H9 (cell line): ENCODE results near the gene MYB. TPM values are rescaled to one million over a fixed set of nuclear protein-coding genes. Genes with fewer than 3 reads are reported as not detected.
A peak's percentile ranks its signal among the peaks of the same experiment; 100 is the strongest.

Experiments
- DNase-seq: peaks from one replicate; pipeline ENCODE4 v3.0.0-alpha.2; 2017
- H2AFZ ChIP-seq: one replicate; pipeline ENCODE4 v1.6.1; 2013; ENCODE audit warnings: mild to moderate bottlenecking, low read length, control low read depth, moderate library complexity
- H2AK5ac ChIP-seq: 2 replicates; pipeline ENCODE4 v1.6.1; 2013; ENCODE audit warnings: low read length, control low read depth, mixed read lengths; ENCODE audit not compliant: insufficient read length
- H2BK120ac ChIP-seq: one replicate; pipeline ENCODE4 v1.6.1; 2013; ENCODE audit warnings: low read depth, mild to moderate bottlenecking, low read length, control low read depth, inconsistent platforms; ENCODE audit not compliant: poor library complexity, severe bottlenecking
- H2BK12ac ChIP-seq: 2 replicates; pipeline ENCODE4 v1.6.1; 2013; ENCODE audit warnings: low read length, control low read depth, mixed read lengths, low read depth; ENCODE audit not compliant: insufficient read length
- H2BK15ac ChIP-seq: 2 replicates; pipeline ENCODE4 v1.6.1; 2013; ENCODE audit warnings: low read depth, low read length, control low read depth
- H2BK20ac ChIP-seq: one replicate; pipeline ENCODE4 v1.6.1; 2013; ENCODE audit warnings: low read depth, mild to moderate bottlenecking, low read length, control low read depth, inconsistent platforms; ENCODE audit not compliant: poor library complexity, severe bottlenecking
- H2BK5ac ChIP-seq: 2 replicates; pipeline ENCODE4 v1.6.1; 2013; ENCODE audit warnings: low read length, control low read depth, mixed read lengths; ENCODE audit not compliant: insufficient read length
- H3K14ac ChIP-seq: 2 replicates; pipeline ENCODE4 v1.6.1; 2013; ENCODE audit warnings: low read length, control low read depth; ENCODE audit not compliant: insufficient read depth
- H3K18ac ChIP-seq: 2 replicates; pipeline ENCODE4 v1.6.1; 2013; ENCODE audit warnings: low read depth, mild to moderate bottlenecking, mixed read lengths, low read length, control low read depth; ENCODE audit not compliant: insufficient read length
- H3K23ac ChIP-seq: 2 replicates; pipeline ENCODE4 v1.6.1; 2013; ENCODE audit warnings: low read length, control low read depth, mixed read lengths, low read depth; ENCODE audit not compliant: insufficient read length
- H3K23me2 ChIP-seq: 2 replicates; pipeline ENCODE4 v1.6.1; 2013; ENCODE audit warnings: low read depth, mild to moderate bottlenecking, mixed read lengths, low read length, control low read depth; ENCODE audit not compliant: insufficient read length, poor library complexity, severe bottlenecking
- H3K27ac ChIP-seq: 2 replicates; pipeline ENCODE4 v1.5.1; 2013; ENCODE audit warnings: low read length, control low read depth, mixed read lengths, low read depth; ENCODE audit not compliant: insufficient read length
- H3K27me3 ChIP-seq: 2 replicates; pipeline ENCODE4 v1.6.1; 2013; ENCODE audit warnings: low read length, control low read depth, inconsistent platforms; ENCODE audit not compliant: insufficient read depth
- H3K4ac ChIP-seq: 2 replicates; pipeline ENCODE4 v1.6.1; 2013; ENCODE audit warnings: low read depth, mild to moderate bottlenecking, control low read depth, inconsistent platforms, low read length, moderate library complexity
- H3K4me1 ChIP-seq: 2 replicates; pipeline ENCODE4 v1.6.1; 2013; ENCODE audit warnings: low read length, control low read depth, inconsistent platforms; ENCODE audit not compliant: insufficient read depth
- H3K4me2 ChIP-seq: 2 replicates; pipeline ENCODE4 v1.6.1; 2013; ENCODE audit warnings: low read length, control low read depth, mixed read lengths; ENCODE audit not compliant: insufficient read length, insufficient read depth
- H3K56ac ChIP-seq: 2 replicates; pipeline ENCODE4 v1.6.1; 2013; ENCODE audit warnings: low read depth, mild to moderate bottlenecking, mixed read lengths, low read length, control low read depth; ENCODE audit not compliant: insufficient read length
- H3K79me1 ChIP-seq: 2 replicates; pipeline ENCODE4 v1.6.1; 2013; ENCODE audit warnings: low read depth, mild to moderate bottlenecking, moderate library complexity, low read length, control low read depth, inconsistent platforms; ENCODE audit not compliant: insufficient read depth, poor library complexity, severe bottlenecking
- H3K79me2 ChIP-seq: 2 replicates; pipeline ENCODE4 v1.6.1; 2013; ENCODE audit warnings: low read length, control low read depth, inconsistent platforms; ENCODE audit not compliant: insufficient read depth
- H3K9ac ChIP-seq: 2 replicates; pipeline ENCODE4 v1.6.1; 2013; ENCODE audit warnings: low read length, control low read depth, mixed read lengths; ENCODE audit not compliant: insufficient read length; ENCODE audit errors: extremely low read depth
- H3K9me3 ChIP-seq: one replicate; pipeline ENCODE4 v1.6.1; 2013; ENCODE audit warnings: low read depth, low read length, inconsistent platforms; ENCODE audit not compliant: control insufficient read depth
- H3T11ph ChIP-seq: one replicate; pipeline ENCODE4 v1.6.1; 2013; ENCODE audit warnings: mild to moderate bottlenecking, low read length, control low read depth, inconsistent platforms
- H4K20me1 ChIP-seq: one replicate; pipeline ENCODE4 v1.6.1; 2013; ENCODE audit not compliant: control insufficient read depth, insufficient read length, insufficient read depth
- H4K5ac ChIP-seq: 2 replicates; pipeline ENCODE4 v1.6.1; 2013; ENCODE audit warnings: low read depth, mild to moderate bottlenecking, mixed read lengths, low read length, control low read depth; ENCODE audit not compliant: insufficient read length
- H4K8ac ChIP-seq: replicated peaks from 2 replicates; pipeline ENCODE4 v1.6.1; 2013; ENCODE audit warnings: low read length, control low read depth, mixed read lengths, low read depth; ENCODE audit not compliant: insufficient read length
- H4K91ac ChIP-seq: 2 replicates; pipeline ENCODE4 v1.6.1; 2013; ENCODE audit warnings: low read depth, mild to moderate bottlenecking, moderate library complexity, mixed read lengths, low read length, control low read depth; ENCODE audit not compliant: insufficient read length
- H3K27ac Mint-ChIP-seq, 3 experiments: 2 replicates in 2 of 3; 3 replicates in 1 of 3; pipeline ENCODE4 v1.8.0; 2020 to 2021; ENCODE audit warnings: mixed read lengths in 3 of 3, mild to moderate bottlenecking in 1 of 3, moderate library complexity in 1 of 3
- H3K27me3 Mint-ChIP-seq: 2 replicates; pipeline ENCODE4 v1.8.0; 2021; ENCODE audit warnings: low read depth, mild to moderate bottlenecking, moderate library complexity, mixed read lengths
- H3K36me3 Mint-ChIP-seq, 3 experiments: 2 replicates in 2 of 3; 3 replicates in 1 of 3; pipeline ENCODE4 v1.8.0; 2020 to 2021; ENCODE audit warnings: low read depth in 3 of 3, mixed read lengths in 3 of 3; ENCODE audit not compliant: insufficient read depth in 1 of 3
- H3K4me1 Mint-ChIP-seq, 2 experiments: 2 replicates each; pipeline ENCODE4 v1.8.0; 2020; ENCODE audit warnings: mixed read lengths in 2 of 2
- H3K4me3 Mint-ChIP-seq, 2 experiments: 2 replicates in 1 of 2; 3 replicates in 1 of 2; pipeline ENCODE4 v1.8.0; 2020 to 2021; ENCODE audit warnings: mild to moderate bottlenecking in 2 of 2, mixed read lengths in 2 of 2, moderate library complexity in 1 of 2
- H3K9me3 Mint-ChIP-seq, 2 experiments: 2 replicates in 1 of 2; 3 replicates in 1 of 2; pipeline ENCODE4 v1.8.0; 2020; ENCODE audit warnings: mild to moderate bottlenecking in 2 of 2, mixed read lengths in 2 of 2, moderate library complexity in 1 of 2
- CTCF ChIP-seq: fragments of 200-600 bp; sonication (generic); conservative IDR thresholded peaks from 3 replicates; pipeline ENCODE4 v1.8.0; 2021; ENCODE audit warnings: antibody characterized with exemption, mild to moderate bottlenecking
- WGBS: extraction: QIAGEN DNeasy Blood & Tissue Kit; methylation state at CpG from one replicate; pipeline ENCODE4 v1.1.7; 2013; ENCODE audit warnings: missing lambda C conversion rate, low lambda C conversion rate, mixed read lengths; ENCODE audit not compliant: insufficient read length; ENCODE audit errors: extremely low coverage; 5-methylcytosine and 5-hydroxymethylcytosine counted together
- total RNA-seq: library from RNA; stranded (reverse); gene quantifications from 2 replicates; pipeline ENCODE4 v1.2.1, GENCODE V29; 2021

The MYB gene
- total RNA-seq, 1 experiment from 2014 or later, result 5.8 TPM

GRCh38 chr6:135213616-135214015 is 32.5 kb downstream of the MYB start:
- Mint-ChIP-seq H3K27me3 (no peaks in the 10 kb centered on the region), H3K4me1 (peaks cover 12 to 22% of the 10 kb centered on the region in 2 experiments)
- no CpG with 5 or more reads among the region's 4 CpGs for WGBS

More at GRCh38 chr6:135213616-135214015, 32.5 kb downstream of the MYB start:
- H3K18ac ChIP-seq, result no peak overlapping the region
- no peak overlapping the region for H2BK12ac ChIP-seq
- no peak overlapping the region for H4K91ac ChIP-seq
- H3K9me3 ChIP-seq, result no peaks in the 10 kb centered on the region
- no peak overlapping the region for H3K23ac ChIP-seq
- peaks cover 2% of the 10 kb centered on the region; the same call in 1 of the 2 replicates for H3K4me1 ChIP-seq
- Mint-ChIP-seq H3K36me3 (peaks cover 6 to 35% (median 13%) of the 10 kb centered on the region in 3 experiments; a peak in 6 of 7 replicates), H3K27ac (peak overlapping the region in 1 of 3 experiments; percentile 24; a peak in 1 of 7 replicates), H3K9me3 (peaks cover 7 to 8% of the 10 kb centered on the region in 2 experiments; a peak in 4 of 5 replicates), H3K4me3 (no peak overlapping the region)
- H4K8ac ChIP-seq, result no peak overlapping the region
- H3T11ph ChIP-seq, result no peak overlapping the region
- H3K79me2 ChIP-seq, result no peaks in the 10 kb centered on the region
- H2BK20ac ChIP-seq, result no peak overlapping the region
- no peak overlapping the region for H2AK5ac ChIP-seq
- no peak overlapping the region for H3K4ac ChIP-seq
- H3K23me2 ChIP-seq, result no peaks in the 10 kb centered on the region
- no peak for TF ChIP-seq CTCF
- H3K9ac ChIP-seq, result no peak overlapping the region
- no peak overlapping the region for H2BK15ac ChIP-seq
- no peak overlapping the region for H2AFZ ChIP-seq
- H3K4me2 ChIP-seq, result no peak overlapping the region
- H3K56ac ChIP-seq, result no peak overlapping the region
- no peak for DNase-seq
- H2BK5ac ChIP-seq, result no peak overlapping the region
- no peaks in the 10 kb centered on the region for H4K20me1 ChIP-seq
- no peak overlapping the region for H3K14ac ChIP-seq
- H3K79me1 ChIP-seq, result no peaks in the 10 kb centered on the region
- H3K27ac ChIP-seq, result no peak overlapping the region
- no peaks in the 10 kb centered on the region for H3K27me3 ChIP-seq
- H4K5ac ChIP-seq, result no peak overlapping the region
- no peak overlapping the region for H2BK120ac ChIP-seq
